NT2/D1 (cell line): Measurements from ENCODE around the gene AGT.

Source experiments
- YY1 ChIP-seq: IDR thresholded peaks from 2 replicates; pipeline ENCODE4 v1.6.1; 2011; ENCODE audit not compliant: insufficient read length, insufficient read depth
- ZNF274 ChIP-seq: IDR thresholded peaks from 2 replicates; pipeline ENCODE4 v1.6.1; 2011; ENCODE audit warnings: mild to moderate bottlenecking, low read depth, low read length

DNA sequence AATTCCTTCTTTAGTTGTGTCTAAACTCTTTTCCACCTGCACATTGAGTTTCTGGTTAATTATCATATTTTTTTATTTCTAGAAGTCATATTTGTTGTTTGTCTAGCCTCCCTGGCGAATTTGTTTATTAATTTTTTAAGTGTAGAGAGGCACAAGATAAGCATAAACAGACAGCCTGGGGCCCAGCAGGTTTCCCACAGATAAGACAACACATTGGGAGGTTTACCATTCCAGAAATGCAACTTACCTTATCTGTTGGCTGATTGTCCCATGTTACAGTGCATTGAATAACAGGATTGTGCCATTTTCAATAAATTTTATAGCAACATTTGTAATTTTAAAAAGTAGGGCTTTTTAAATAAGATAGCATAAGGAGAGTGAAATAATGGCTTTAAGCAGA is 36.7 kb downstream of the AGT start:
- TF ChIP-seq YY1 (no peak), ZNF274 (no peak)
